GM12873 (cell line): Measurements from ENCODE around the gene RTP3.

Experiments used
- CTCF ChIP-seq: IDR thresholded peaks from 2 replicates; pipeline ENCODE4 v1.5.1; 2012; ENCODE audit warnings: low read depth, mild to moderate bottlenecking, moderate library complexity, low read length, control low read depth; ENCODE audit not compliant: insufficient read depth; ENCODE audit errors: missing control alignments

Gene RTP3

GRCh38 chr3:46456118-46456517 lies 41.7 kb upstream of the RTP3 start:
- TF ChIP-seq CTCF = no peak

GRCh38 chr3:46460051-46460450 lies 37.7 kb upstream of the RTP3 start:
- no peak for TF ChIP-seq CTCF

GRCh38 chr3:46462111-46462510 lies 35.7 kb upstream of the RTP3 start:
- no peak for TF ChIP-seq CTCF

- TF ChIP-seq CTCF = no peak
Measured at GRCh38 chr3:46462511-46462910, 35.3 kb upstream of the RTP3 start.

- TF ChIP-seq CTCF = no peak
Measured at GRCh38 chr3:46463120-46463867, 34.5 kb upstream of the RTP3 start.

- TF ChIP-seq CTCF = no peak
Measured at GRCh38 chr3:46463868-46464241, 33.9 kb upstream of the RTP3 start.

- TF ChIP-seq CTCF = no peak
Measured at GRCh38 chr3:46464326-46465195, 33.2 kb upstream of the RTP3 start, which contains the start of gene LTF. Gene LTF, minus strand, starts transcription at chr3:46464905. Its CDS starts 38 bp downstream, at chr3:46464867.
